HepG2 (cell line): ENCODE data around the gene STYXL2. TPM values are rescaled to one million over a fixed set of nuclear protein-coding genes. Genes with fewer than 3 reads are reported as not detected.

Experiments used
- ATAC-seq: fragments of 200-7000 bp; cut with Tn5 transposase; 3 replicates; pipeline ENCODE4 v1.9.1; 2020; ENCODE audit warnings: mild to moderate bottlenecking, moderate library complexity
- BruUV-seq: library from RNA; stranded (reverse); fragments of 400-500 nt; replicated peaks from 2 replicates; lab custom pipeline; 2021; lab: Mats Ljungman, UMichigan
- CTCF ChIA-PET: fragments of 300-600 bp; formaldehyde crosslinking; extraction: SDS; loops from one replicate; lab custom pipeline; 2021; ENCODE audit warnings: low total read pairs, inconsistent platforms, low intra/inter-chr PET ratio; lab: Yijun Ruan, JAX
- POLR2A ChIA-PET: fragments of 350-600 bp; sonication (Branson Sonifier 250); formaldehyde crosslinking; loops from one replicate; lab custom pipeline; 2020; ENCODE audit warnings: antibody characterized with exemption, inconsistent platforms; lab: Yijun Ruan, JAX
- DNase-seq: peaks from one replicate; pipeline ENCODE4 v3.0.0-alpha.2; 2015; ENCODE audit warnings: low spot score
- FAIRE-seq: peaks from 3 replicates; lab custom pipeline; 2011; peaks lifted over from hg19 to GRCh38; lab: Jason Lieb, UNC
- H2AFZ ChIP-seq: one replicate; pipeline ENCODE4 v1.6.1; 2011; ENCODE audit warnings: low read length, inconsistent platforms
- H3K27ac ChIP-seq: fragments of 300-600 bp; 3 replicates; pipeline ENCODE4 v1.8.0; 2011; ENCODE audit warnings: mixed run types, mild to moderate bottlenecking, mixed read lengths, low read length, inconsistent platforms; ENCODE audit not compliant: insufficient read depth; ENCODE audit errors: extremely low read length
- H3K27me3 ChIP-seq, 2 experiments: fragments of 200-600 bp in 1 of 2; 2 replicates in 1 of 2; 3 replicates in 1 of 2; pipeline versions ENCODE4 v1.6.0 to v1.8.0; 2011; ENCODE audit warnings: low read length in 2 of 2, mild to moderate bottlenecking in 2 of 2, moderate library complexity in 2 of 2, inconsistent platforms in 1 of 2; ENCODE audit not compliant: insufficient read depth in 2 of 2, control insufficient read depth in 1 of 2
- H3K36me3 ChIP-seq, 2 experiments: fragments of 200-600 bp in 1 of 2; replicated peaks in 1 of 2; 2 replicates in 1 of 2; 3 replicates in 1 of 2; pipeline versions ENCODE4 v1.5.1 to v1.8.0; 2011; ENCODE audit warnings: low read length in 2 of 2, inconsistent platforms in 1 of 2; ENCODE audit not compliant: insufficient read depth in 2 of 2, control insufficient read depth in 1 of 2
- H3K4me1 ChIP-seq: 2 replicates; pipeline ENCODE4 v1.5.1; 2012; ENCODE audit warnings: low read length, inconsistent platforms; ENCODE audit not compliant: insufficient read depth
- H3K4me2 ChIP-seq: 2 replicates; pipeline ENCODE4 v1.6.0; 2011; ENCODE audit warnings: low read depth, low read length, inconsistent platforms
- H3K4me3 ChIP-seq, 3 experiments: fragments of 200-600 bp in 1 of 3; sonication (generic), shearing (Covaris generic) in 1 of 3; replicated peaks in 1 of 3; 2 replicates each; pipeline ENCODE4 v1.5.1; 2011 to 2016; ENCODE audit warnings: low read length in 3 of 3, inconsistent platforms in 2 of 3, low read depth in 2 of 3, mild to moderate bottlenecking in 2 of 3, control low read depth in 1 of 3, mixed read lengths in 1 of 3; ENCODE audit not compliant: insufficient read depth in 1 of 3
- H3K79me2 ChIP-seq: one replicate; pipeline ENCODE4 v1.6.1; 2011; ENCODE audit warnings: low read length, inconsistent platforms; ENCODE audit not compliant: insufficient read depth
- H3K9ac ChIP-seq: 2 replicates; pipeline ENCODE4 v1.6.0; 2011; ENCODE audit warnings: mild to moderate bottlenecking, low read depth, low read length, inconsistent platforms; ENCODE audit not compliant: insufficient read depth
- H3K9me3 ChIP-seq: 2 replicates; pipeline ENCODE4 v1.5.1; 2012; ENCODE audit warnings: mild to moderate bottlenecking, low read length
- H4K20me1 ChIP-seq: 2 replicates; pipeline ENCODE4 v1.6.0; 2011; ENCODE audit warnings: inconsistent platforms, mild to moderate bottlenecking, low read length, moderate library complexity; ENCODE audit not compliant: insufficient read depth
- CENPX ChIP-seq: sonication (generic); formaldehyde crosslinking; IDR thresholded peaks from 2 replicates; pipeline ENCODE4 v1.9.0; 2021; ENCODE audit warnings: mild to moderate bottlenecking, missing genetic modification reagents, moderate library complexity
- NKX3-1 ChIP-seq: sonication (generic); formaldehyde crosslinking; IDR thresholded peaks from 2 replicates; pipeline ENCODE4 v1.5.0; 2020; ENCODE audit warnings: missing genetic modification reagents
- RBAK ChIP-seq: sonication (generic); formaldehyde crosslinking; IDR thresholded peaks from 2 replicates; pipeline ENCODE4 v1.5.1; 2020; ENCODE audit warnings: mild to moderate bottlenecking, missing genetic modification reagents
- WGBS: methylation state at CpG from one replicate; pipeline ENCODE4 v1.1.6; 2017; ENCODE audit warnings: low lambda C conversion rate; 5-methylcytosine and 5-hydroxymethylcytosine counted together
- in situ Hi-C: cut with HindIII; loops from 2 replicates; pipeline ENCODE4 v1.10.0; 2017; ENCODE audit warnings: low pct_unique_long_range_greater_than_20kb; ENCODE audit not compliant: extremely low pct_ligation_motif_present
- intact Hi-C: fragments of 100-400 bp; cut with micrococcal nuclease; formaldehyde crosslinking; loops from one replicate; pipeline ENCODE4 v1.10.0; 2022; ENCODE audit not compliant: unreplicated experiment
- polyA plus RNA-seq, 8 experiments: library from polyadenylated mRNA; depleted of rRNA in 3 of 8; stranded (reverse) in 7 of 8; unstranded in 1 of 8; fragments of >200 nt; fragmentation: Illumina TruSeq in 4 of 8; extraction: Trizol in 4 of 8; gene quantifications; 2 replicates each; pipeline versions ENCODE4 v1.2.1 to v1.2.3, GENCODE V29; 2011 to 2016; ENCODE audit warnings: low read depth in 4 of 8, missing spikeins in 1 of 8, mixed read lengths in 1 of 8; ENCODE audit not compliant: insufficient read depth in 1 of 8
- total RNA-seq, 5 experiments: library from RNA; depleted of rRNA; stranded (reverse); fragments of >200 nt; fragmentation: Illumina TruSeq; extraction: Trizol; gene quantifications; 2 replicates each; pipeline ENCODE4 v1.2.3, GENCODE V29; 2016; ENCODE audit warnings: low read depth in 1 of 5
- TF ChIP-seq, protein P1 (sequence below): sonication (generic); formaldehyde crosslinking; IDR thresholded peaks from 2 replicates; pipeline ENCODE4 v1.5.1; 2020; ENCODE audit warnings: missing genetic modification reagents, mild to moderate bottlenecking, borderline replicate concordance
- TF ChIP-seq, protein P2 (sequence below): sonication (generic); formaldehyde crosslinking; IDR thresholded peaks from 2 replicates; pipeline ENCODE4 v1.4.0; 2020; ENCODE audit warnings: low read depth, missing genetic modification reagents
- TF ChIP-seq, protein P3 (sequence below): sonication (generic); formaldehyde crosslinking; IDR thresholded peaks from 2 replicates; pipeline ENCODE4 v1.5.1; 2020; ENCODE audit warnings: missing genetic modification reagents, mild to moderate bottlenecking, borderline replicate concordance

Gene STYXL2
- total and polyA plus RNA-seq, 2 of the 13 experiments (the other 11 are each of a cell fraction or from before 2014, with no cell fraction given), result not detected

DNA sequence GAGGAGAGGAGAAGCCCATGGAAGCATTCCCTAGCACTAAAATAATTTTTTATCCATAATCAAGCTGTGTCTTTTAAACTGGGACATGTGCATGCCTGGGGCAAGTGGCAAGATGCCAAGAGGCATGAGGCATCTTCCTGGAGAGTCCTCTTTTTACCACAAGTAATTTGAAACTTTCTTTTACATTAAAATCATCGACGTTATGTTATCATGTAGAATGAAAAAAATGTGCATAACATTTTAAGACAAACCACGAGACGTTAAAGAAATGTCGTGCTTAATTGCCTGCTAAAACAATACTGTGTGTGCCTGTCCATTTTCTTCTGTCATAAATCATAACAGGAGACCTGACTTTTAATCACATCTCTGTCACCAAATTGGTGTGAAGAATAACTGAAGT lies 1.5 kb downstream of the STYXL2 start:
- Histone ChIP-seq H3K4me2 (no peak overlapping the region), H3K27ac (no peak overlapping the region), H3K9ac (no peak overlapping the region), H3K4me3 (no peak overlapping the region), H4K20me1 (no peaks in the 10 kb centered on the region), H3K36me3 (no peaks in the 10 kb centered on the region), H3K79me2 (no peaks in the 10 kb centered on the region), H3K27me3 (peaks cover 0 to 1% of the 10 kb centered on the region in 2 experiments; a peak in 1 of 5 replicates), H2AFZ (no peak overlapping the region), H3K9me3 (no peaks in the 10 kb centered on the region), H3K4me1 (no peaks in the 10 kb centered on the region)
- in situ Hi-C loops (no loop called here), intact Hi-C loops (no loop called here)
- POLR2A ChIA-PET, result no interaction called here
- DNase-seq (no peak), FAIRE-seq (no peak), ATAC-seq (no peak)
- no TSS peak for BruUV-seq
- 17% methylated on average over 5 of the region's 5 CpGs for WGBS
- TF ChIP-seq NKX3-1 (no peak), CENPX (CRISPR knock-in tag) (no peak), RBAK (CRISPR knock-in tag) (no peak)
- TF ChIP-seq, protein P1, sequence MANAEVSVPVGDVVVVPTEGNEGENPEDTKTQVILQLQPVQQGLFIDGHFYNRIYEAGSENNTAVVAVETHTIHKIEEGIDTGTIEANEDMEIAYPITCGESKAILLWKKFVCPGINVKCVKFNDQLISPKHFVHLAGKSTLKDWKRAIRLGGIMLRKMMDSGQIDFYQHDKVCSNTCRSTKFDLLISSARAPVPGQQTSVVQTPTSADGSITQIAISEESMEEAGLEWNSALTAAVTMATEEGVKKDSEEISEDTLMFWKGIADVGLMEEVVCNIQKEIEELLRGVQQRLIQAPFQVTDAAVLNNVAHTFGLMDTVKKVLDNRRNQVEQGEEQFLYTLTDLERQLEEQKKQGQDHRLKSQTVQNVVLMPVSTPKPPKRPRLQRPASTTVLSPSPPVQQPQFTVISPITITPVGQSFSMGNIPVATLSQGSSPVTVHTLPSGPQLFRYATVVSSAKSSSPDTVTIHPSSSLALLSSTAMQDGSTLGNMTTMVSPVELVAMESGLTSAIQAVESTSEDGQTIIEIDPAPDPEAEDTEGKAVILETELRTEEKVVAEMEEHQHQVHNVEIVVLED (CRISPR knock-in tag), result no peak
- TF ChIP-seq, protein P2, sequence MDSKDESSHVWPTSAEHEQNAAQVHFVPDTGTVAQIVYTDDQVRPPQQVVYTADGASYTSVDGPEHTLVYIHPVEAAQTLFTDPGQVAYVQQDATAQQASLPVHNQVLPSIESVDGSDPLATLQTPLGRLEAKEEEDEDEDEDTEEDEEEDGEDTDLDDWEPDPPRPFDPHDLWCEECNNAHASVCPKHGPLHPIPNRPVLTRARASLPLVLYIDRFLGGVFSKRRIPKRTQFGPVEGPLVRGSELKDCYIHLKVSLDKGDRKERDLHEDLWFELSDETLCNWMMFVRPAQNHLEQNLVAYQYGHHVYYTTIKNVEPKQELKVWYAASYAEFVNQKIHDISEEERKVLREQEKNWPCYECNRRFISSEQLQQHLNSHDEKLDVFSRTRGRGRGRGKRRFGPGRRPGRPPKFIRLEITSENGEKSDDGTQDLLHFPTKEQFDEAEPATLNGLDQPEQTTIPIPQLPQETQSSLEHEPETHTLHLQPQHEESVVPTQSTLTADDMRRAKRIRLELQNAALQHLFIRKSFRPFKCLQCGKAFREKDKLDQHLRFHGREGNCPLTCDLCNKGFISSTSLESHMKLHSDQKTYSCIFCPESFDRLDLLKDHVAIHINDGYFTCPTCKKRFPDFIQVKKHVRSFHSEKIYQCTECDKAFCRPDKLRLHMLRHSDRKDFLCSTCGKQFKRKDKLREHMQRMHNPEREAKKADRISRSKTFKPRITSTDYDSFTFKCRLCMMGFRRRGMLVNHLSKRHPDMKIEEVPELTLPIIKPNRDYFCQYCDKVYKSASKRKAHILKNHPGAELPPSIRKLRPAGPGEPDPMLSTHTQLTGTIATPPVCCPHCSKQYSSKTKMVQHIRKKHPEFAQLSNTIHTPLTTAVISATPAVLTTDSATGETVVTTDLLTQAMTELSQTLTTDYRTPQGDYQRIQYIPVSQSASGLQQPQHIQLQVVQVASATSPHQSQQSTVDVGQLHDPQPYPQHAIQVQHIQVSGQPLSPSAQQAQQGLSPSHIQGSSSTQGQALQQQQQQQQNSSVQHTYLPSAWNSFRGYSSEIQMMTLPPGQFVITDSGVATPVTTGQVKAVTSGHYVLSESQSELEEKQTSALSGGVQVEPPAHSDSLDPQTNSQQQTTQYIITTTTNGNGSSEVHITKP (CRISPR knock-in tag), result no peak
- TF ChIP-seq, protein P3, sequence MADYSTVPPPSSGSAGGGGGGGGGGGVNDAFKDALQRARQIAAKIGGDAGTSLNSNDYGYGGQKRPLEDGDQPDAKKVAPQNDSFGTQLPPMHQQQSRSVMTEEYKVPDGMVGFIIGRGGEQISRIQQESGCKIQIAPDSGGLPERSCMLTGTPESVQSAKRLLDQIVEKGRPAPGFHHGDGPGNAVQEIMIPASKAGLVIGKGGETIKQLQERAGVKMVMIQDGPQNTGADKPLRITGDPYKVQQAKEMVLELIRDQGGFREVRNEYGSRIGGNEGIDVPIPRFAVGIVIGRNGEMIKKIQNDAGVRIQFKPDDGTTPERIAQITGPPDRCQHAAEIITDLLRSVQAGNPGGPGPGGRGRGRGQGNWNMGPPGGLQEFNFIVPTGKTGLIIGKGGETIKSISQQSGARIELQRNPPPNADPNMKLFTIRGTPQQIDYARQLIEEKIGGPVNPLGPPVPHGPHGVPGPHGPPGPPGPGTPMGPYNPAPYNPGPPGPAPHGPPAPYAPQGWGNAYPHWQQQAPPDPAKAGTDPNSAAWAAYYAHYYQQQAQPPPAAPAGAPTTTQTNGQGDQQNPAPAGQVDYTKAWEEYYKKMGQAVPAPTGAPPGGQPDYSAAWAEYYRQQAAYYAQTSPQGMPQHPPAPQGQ (CRISPR knock-in tag), result no peak
- CTCF ChIA-PET, result no interaction called here
